ENCODE data around the gene RNF113A. TPM values are rescaled to one million over a fixed set of nuclear protein-coding genes. Genes with fewer than 3 reads are reported as not detected.

The RNF113A gene
- total RNA-seq, 1 donor from 2014 or later, result 12.7 TPM

Other genes with a start within 250 kb of the RNF113A start
- gene SEPTIN6, start 178.6 kb downstream of the RNF113A start, total RNA-seq (ENCODE audit: low replicate concordance), result 15.8 and 70.2 TPM in 2 replicates
- gene SOWAHD, start 113.1 kb downstream of the RNF113A start, total RNA-seq (ENCODE audit: low replicate concordance), result 0.63 TPM in 1 of 2 replicates, not detected in the other
- gene RPL39, start 80.1 kb downstream of the RNF113A start, total RNA-seq (ENCODE audit: low replicate concordance), result 2,402 and 2,468 TPM in 2 replicates
- 12.4 and 16.4 TPM in 2 replicates for gene UPF3B, start 18.8 kb downstream of the RNF113A start, total RNA-seq (ENCODE audit: low replicate concordance)
- gene NDUFA1, start 99 bp upstream of the RNF113A start, total RNA-seq (ENCODE audit: low replicate concordance), result 81.9 and 117 TPM in 2 replicates
- 0.92 TPM in 1 of 2 replicates, not detected in the other for gene AKAP14, start 24.2 kb upstream of the RNF113A start, total RNA-seq (ENCODE audit: low replicate concordance)
- gene NKAP, start 72.0 kb upstream of the RNF113A start, total RNA-seq (ENCODE audit: low replicate concordance), result 7.0 and 9.1 TPM in 2 replicates
- not detected in 2 replicates for gene RHOXF2B, start 206.0 kb upstream of the RNF113A start, total RNA-seq (ENCODE audit: low replicate concordance)
- gene RHOXF1, start 244.2 kb upstream of the RNF113A start, total RNA-seq (ENCODE audit: low replicate concordance), result not detected in 2 replicates